Vagina (tissue), 2 donors: ENCODE data around the gene IQSEC3. TPM values are rescaled to one million over a fixed set of nuclear protein-coding genes. Genes with fewer than 3 reads are reported as not detected.

ENCODE experiments used
- DNase-seq, 2 donors: peaks; one replicate each; pipeline ENCODE4 v3.0.0-alpha.2; 2017; ENCODE audit errors: extremely low spot score in 2 of 2
- H3K27ac ChIP-seq: fragments of 200-600 bp; sonication (generic); one replicate; pipeline ENCODE4 v1.5.1; 2019
- H3K27me3 ChIP-seq: fragments of 200-600 bp; sonication (generic); one replicate; pipeline ENCODE4 v1.5.1; 2019
- H3K36me3 ChIP-seq, 2 donors: fragments of 200-600 bp; sonication (generic); one replicate each; pipeline ENCODE4 v1.5.1; 2017 to 2019
- H3K4me1 ChIP-seq: fragments of 200-600 bp; sonication (generic); one replicate; pipeline ENCODE4 v1.5.1; 2019
- H3K4me3 ChIP-seq, 2 donors: fragments of 200-600 bp; sonication (generic); 1 replicate in 1 of 2; 2 replicates in 1 of 2; pipeline ENCODE4 v1.5.1; 2016 to 2019
- H3K9me3 ChIP-seq: fragments of 200-600 bp; sonication (generic); one replicate; pipeline ENCODE4 v1.5.1; 2019
- CTCF ChIP-seq, 3 experiments: fragments of 450-650 bp in 2 of 3; fragments of 200-600 bp in 1 of 3; sonication (generic) in 1 of 3; IDR thresholded peaks; one replicate each; pipeline ENCODE4 v1.5.1; 2017 to 2019; ENCODE audit warnings: antibody characterized with exemption in 3 of 3, mild to moderate bottlenecking in 2 of 3, moderate library complexity in 2 of 3
- POLR2A ChIP-seq, 2 donors: fragments of 450-650 bp; IDR thresholded peaks; one replicate each; pipeline ENCODE4 v1.6.1; 2017; ENCODE audit warnings: antibody characterized with exemption in 2 of 2, mild to moderate bottlenecking in 2 of 2, moderate library complexity in 2 of 2
- POLR2AphosphoS5 ChIP-seq, 2 donors: sonication (generic); formaldehyde crosslinking; IDR thresholded peaks; one replicate each; pipeline ENCODE4 v1.9.0; 2017; ENCODE audit warnings: antibody characterized with exemption in 2 of 2, mild to moderate bottlenecking in 2 of 2, low read depth in 1 of 2; ENCODE audit not compliant: insufficient read depth in 1 of 2
- intact Hi-C: fragments of 100-400 bp; cut with DNase I; formaldehyde crosslinking; loops from one replicate; pipeline ENCODE4 v1.15.1; 2023
- total RNA-seq: library from RNA; depleted of rRNA; stranded (reverse); fragments of >200 nt; gene quantifications from one replicate; pipeline ENCODE4 v1.2.3, GENCODE V29; 2016

The IQSEC3 gene
- total RNA-seq, 1 donor from 2014 or later: 1.7 TPM

DNA sequence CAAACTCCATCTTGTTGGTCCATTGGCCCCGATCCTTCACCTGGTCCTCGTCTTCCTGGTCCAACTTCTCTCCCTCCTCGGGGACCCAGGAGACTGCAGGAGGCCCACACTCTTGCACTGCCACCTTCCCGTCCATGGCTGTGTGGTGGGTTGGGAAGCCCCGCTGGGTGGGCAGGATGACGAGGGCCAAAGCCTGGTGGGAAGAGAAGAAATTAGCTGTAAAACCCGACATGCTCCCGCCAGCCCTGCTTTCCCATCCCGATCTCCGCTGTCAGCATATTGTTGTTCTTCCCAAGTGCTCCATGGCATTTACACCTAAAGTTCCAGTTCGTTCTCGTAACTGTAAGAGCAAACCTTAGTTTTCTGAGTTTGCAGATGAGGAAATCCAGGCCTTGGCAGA is 143.3 kb downstream of the IQSEC3 start:
- Histone ChIP-seq H3K27me3 (no peaks in the 10 kb centered on the region), H3K4me1 (peaks cover 10% of the 10 kb centered on the region), H3K36me3 (no peaks in the 10 kb centered on the region), H3K9me3 (no peaks in the 10 kb centered on the region), H3K4me3 (no peak overlapping the region), H3K27ac (no peak overlapping the region)
- intact Hi-C loops: no loop called here
- no peak for TF ChIP-seq POLR2AphosphoS5 (IDR thresholded peaks at IDR 0.05; ENCODE audit: insufficient read depth in 1 of 2, low read depth in 1 of 2)
- DNase-seq: no peak

- TF ChIP-seq POLR2AphosphoS5 (IDR thresholded peaks at IDR 0.05; ENCODE audit: insufficient read depth in 1 of 2, low read depth in 1 of 2) (no peak), CTCF (IDR thresholded peaks at IDR 0.05) (no peak), POLR2A (IDR thresholded peaks at IDR 0.05) (no peak)
- intact Hi-C loops: no loop called here
- H3K9me3 ChIP-seq: no peaks in the 10 kb centered on the region
- no peaks in the 10 kb centered on the region for H3K27me3 ChIP-seq
- H3K27ac ChIP-seq: no peak overlapping the region
- no peak for DNase-seq
- peaks cover 10% of the 10 kb centered on the region for H3K4me1 ChIP-seq
- no peaks in the 10 kb centered on the region for H3K36me3 ChIP-seq
- H3K4me3 ChIP-seq: no peak overlapping the region
These were observed 143.9 kb downstream of the IQSEC3 start for GRCh38 chr12:210277-211141.

- no peak overlapping the region for H3K27ac ChIP-seq
- no peaks in the 10 kb centered on the region for H3K9me3 ChIP-seq
- H3K4me1 ChIP-seq: peaks cover 10% of the 10 kb centered on the region
- intact Hi-C loops: no loop called here
- H3K36me3 ChIP-seq: no peaks in the 10 kb centered on the region
- TF ChIP-seq POLR2AphosphoS5 (IDR thresholded peaks at IDR 0.05; ENCODE audit: insufficient read depth in 1 of 2, low read depth in 1 of 2) (no peak), CTCF (IDR thresholded peaks at IDR 0.05) (no peak), POLR2A (IDR thresholded peaks at IDR 0.05) (no peak)
- no peak for DNase-seq
- H3K27me3 ChIP-seq: no peaks in the 10 kb centered on the region
- no peak overlapping the region for H3K4me3 ChIP-seq
These were observed 144.5 kb downstream of the IQSEC3 start for GRCh38 chr12:211142-211465.

DNA sequence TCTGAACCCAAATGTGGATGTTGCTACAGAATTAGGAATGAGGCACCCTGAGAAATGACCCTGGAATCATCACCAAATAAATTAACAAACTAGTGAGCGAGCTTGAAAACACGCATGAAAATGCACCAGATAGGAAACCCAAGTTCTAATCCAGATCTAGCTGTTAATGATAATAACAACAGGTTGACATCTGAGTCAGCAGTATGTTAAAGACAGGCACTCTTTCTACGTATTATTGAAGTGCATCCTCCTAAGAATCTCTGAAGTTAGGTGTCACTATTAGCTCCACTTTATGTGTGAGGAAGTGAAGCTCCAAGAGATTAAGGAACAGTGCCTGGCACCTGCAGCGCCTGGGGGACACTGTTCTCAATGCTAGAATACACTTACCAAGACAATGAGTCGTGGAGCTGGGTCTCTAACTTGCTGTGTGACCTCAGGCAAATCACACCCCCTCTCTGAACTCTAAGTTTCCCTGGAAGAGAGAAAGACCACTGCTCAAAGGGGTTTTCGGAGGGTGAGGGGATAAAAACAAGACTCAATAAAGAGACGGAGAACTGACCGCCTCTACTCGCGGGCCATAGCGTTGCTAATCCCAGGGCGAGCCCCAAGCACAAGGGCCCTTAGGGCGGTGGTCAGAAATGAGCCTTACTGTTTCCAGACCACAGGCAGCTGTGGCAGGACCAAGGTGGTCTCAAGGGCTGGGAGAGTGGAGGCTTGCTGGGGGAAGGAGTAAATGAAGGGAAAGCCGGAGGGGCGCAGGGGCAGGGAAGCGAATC is 145.3 kb downstream of the IQSEC3 start:
- H3K27ac ChIP-seq: no peak overlapping the region
- H3K4me3 ChIP-seq: no peak overlapping the region
- no peak for DNase-seq
- H3K4me1 ChIP-seq: peaks cover 10% of the 10 kb centered on the region
- intact Hi-C loops: no loop called here
- TF ChIP-seq POLR2A (IDR thresholded peaks at IDR 0.05): no peak
- no peak for TF ChIP-seq CTCF (IDR thresholded peaks at IDR 0.05)
- no peak for TF ChIP-seq POLR2AphosphoS5 (IDR thresholded peaks at IDR 0.05; ENCODE audit: insufficient read depth in 1 of 2, low read depth in 1 of 2)
- H3K36me3 ChIP-seq: no peaks in the 10 kb centered on the region
- H3K27me3 ChIP-seq: no peaks in the 10 kb centered on the region
- H3K9me3 ChIP-seq: no peaks in the 10 kb centered on the region

DNA sequence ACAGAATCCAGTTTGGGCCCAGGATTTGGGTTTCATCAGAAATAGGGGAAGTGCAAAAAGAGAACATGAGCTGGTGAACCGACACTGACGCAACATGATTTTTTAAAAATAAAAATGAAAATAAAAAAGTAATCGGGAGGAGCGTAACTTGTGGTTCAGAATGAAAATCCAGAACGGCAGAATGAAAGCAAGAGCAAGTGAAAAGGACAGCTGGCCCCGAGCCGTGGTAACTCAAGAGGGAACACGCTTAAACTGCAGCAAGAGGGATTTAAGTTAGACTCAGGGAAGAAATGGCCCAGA is 145.8 kb downstream of the IQSEC3 start:
- no peaks in the 10 kb centered on the region for H3K36me3 ChIP-seq
- intact Hi-C loops: no loop called here
- peaks cover 10% of the 10 kb centered on the region for H3K4me1 ChIP-seq
- no peaks in the 10 kb centered on the region for H3K9me3 ChIP-seq
- no peak overlapping the region for H3K4me3 ChIP-seq
- H3K27ac ChIP-seq: no peak overlapping the region
- no peak for TF ChIP-seq CTCF (IDR thresholded peaks at IDR 0.05)
- TF ChIP-seq POLR2A (IDR thresholded peaks at IDR 0.05): no peak
- TF ChIP-seq POLR2AphosphoS5 (IDR thresholded peaks at IDR 0.05; ENCODE audit: insufficient read depth in 1 of 2, low read depth in 1 of 2): no peak
- DNase-seq: no peak
- no peaks in the 10 kb centered on the region for H3K27me3 ChIP-seq
